K562 (cell line): ENCODE measurements around the gene PDZK1.

Source experiments
- BRD9 ChIP-seq: fragments of 450-650 bp; IDR thresholded peaks from 2 replicates; pipeline ENCODE4 v1.6.1; 2018; ENCODE audit warnings: low read depth; ENCODE audit not compliant: partially characterized antibody
- EGR1 ChIP-seq: fragments of 450-650 bp; conservative IDR thresholded peaks from 2 replicates; pipeline ENCODE4 v1.6.1; 2017; ENCODE audit warnings: mild to moderate bottlenecking
- KDM2B ChIP-seq: fragments of 250-450 bp; sonication (Bioruptor Pico); IDR thresholded peaks from 2 replicates; pipeline ENCODE4 v1.8.0; 2021; ENCODE audit warnings: mild to moderate bottlenecking, moderate library complexity
- NFYB ChIP-seq: IDR thresholded peaks from 2 replicates; pipeline ENCODE4 v1.6.1; 2011; ENCODE audit warnings: mild to moderate bottlenecking, moderate library complexity; ENCODE audit not compliant: insufficient read length; ENCODE audit errors: extremely low read depth
- POLR2A ChIP-seq: fragments of 450-650 bp; conservative IDR thresholded peaks from 2 replicates; pipeline ENCODE4 v1.6.1; 2016
- TCF7 ChIP-seq: sonication (generic); IDR thresholded peaks from 2 replicates; pipeline ENCODE4 v1.6.1; 2016; ENCODE audit warnings: antibody characterized with exemption, borderline replicate concordance
- TF ChIP-seq, protein P1 (sequence below), 3 experiments: IDR thresholded peaks in 2 of 3; conservative IDR thresholded peaks in 1 of 3; 2 replicates each; pipeline ENCODE4 v1.5.1; 2011 to 2012; ENCODE audit warnings: low read length in 3 of 3, mild to moderate bottlenecking in 3 of 3, control low read depth in 2 of 3, improper control_type of control experiment in 1 of 3, inconsistent platforms in 1 of 3, low read depth in 1 of 3, mixed read lengths in 1 of 3, moderate library complexity in 1 of 3; ENCODE audit not compliant: insufficient read depth in 2 of 3

DNA sequence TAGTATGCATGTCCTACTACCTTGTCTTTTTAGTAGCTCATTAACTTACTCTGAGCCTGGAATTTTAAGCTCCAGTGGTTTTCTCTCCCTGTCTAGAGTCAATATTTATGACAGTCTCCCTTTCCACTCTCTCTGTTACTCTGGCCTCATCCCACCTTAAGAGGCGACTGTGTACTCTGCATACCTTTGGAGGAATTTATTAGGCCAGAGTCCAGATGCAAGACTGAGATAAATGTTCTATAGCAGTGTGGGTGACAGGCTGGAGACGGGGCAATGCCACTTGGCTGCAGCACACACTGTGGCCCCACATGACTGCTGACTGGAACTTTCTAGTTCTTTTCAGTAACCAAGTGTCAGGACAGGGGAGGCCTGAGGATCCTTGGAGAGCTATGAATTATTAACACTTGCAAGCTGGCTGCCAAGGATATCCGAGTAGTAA, 4.1 kb upstream of the PDZK1 start:
- TF ChIP-seq EGR1: no peak
- no peak for TF ChIP-seq NFYB
- no peak for TF ChIP-seq TCF7
- no peak for TF ChIP-seq BRD9
- no peak for TF ChIP-seq POLR2A
- no peak for TF ChIP-seq KDM2B (CRISPR knock-in tag)
- TF ChIP-seq, protein P1, sequence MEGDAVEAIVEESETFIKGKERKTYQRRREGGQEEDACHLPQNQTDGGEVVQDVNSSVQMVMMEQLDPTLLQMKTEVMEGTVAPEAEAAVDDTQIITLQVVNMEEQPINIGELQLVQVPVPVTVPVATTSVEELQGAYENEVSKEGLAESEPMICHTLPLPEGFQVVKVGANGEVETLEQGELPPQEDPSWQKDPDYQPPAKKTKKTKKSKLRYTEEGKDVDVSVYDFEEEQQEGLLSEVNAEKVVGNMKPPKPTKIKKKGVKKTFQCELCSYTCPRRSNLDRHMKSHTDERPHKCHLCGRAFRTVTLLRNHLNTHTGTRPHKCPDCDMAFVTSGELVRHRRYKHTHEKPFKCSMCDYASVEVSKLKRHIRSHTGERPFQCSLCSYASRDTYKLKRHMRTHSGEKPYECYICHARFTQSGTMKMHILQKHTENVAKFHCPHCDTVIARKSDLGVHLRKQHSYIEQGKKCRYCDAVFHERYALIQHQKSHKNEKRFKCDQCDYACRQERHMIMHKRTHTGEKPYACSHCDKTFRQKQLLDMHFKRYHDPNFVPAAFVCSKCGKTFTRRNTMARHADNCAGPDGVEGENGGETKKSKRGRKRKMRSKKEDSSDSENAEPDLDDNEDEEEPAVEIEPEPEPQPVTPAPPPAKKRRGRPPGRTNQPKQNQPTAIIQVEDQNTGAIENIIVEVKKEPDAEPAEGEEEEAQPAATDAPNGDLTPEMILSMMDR (IDR thresholded peaks at IDR 0.05 in 2 of 3, conservative IDR thresholded peaks at IDR 0.05 in 1 of 3; ENCODE audit: insufficient read depth in 2 of 3, low read depth in 1 of 3, low read length in 3 of 3): no peak
